Naive B cell (primary cell): ENCODE measurements around the gene TRERF1. TPM values are rescaled to one million over a fixed set of nuclear protein-coding genes. Genes with fewer than 3 reads are reported as not detected.

Experiments used
- ATAC-seq, 2 donors: fragments of 150-1000 bp; cut with Tn5 transposase; 2 replicates each; pipeline ENCODE4 v1.10.0; 2021; ENCODE audit warnings: low read depth in 2 of 2, mild to moderate bottlenecking in 2 of 2, moderate library complexity in 2 of 2
- DNase-seq: peaks from one replicate; pipeline ENCODE4 v3.0.0; 2022
- H3K27ac Mint-ChIP-seq, 6 donors: one replicate each; pipeline ENCODE4 v1.8.0; 2020 to 2022; ENCODE audit warnings: mild to moderate bottlenecking in 6 of 6, mixed read lengths in 6 of 6, moderate library complexity in 5 of 6, inconsistent platforms in 2 of 6
- H3K27me3 Mint-ChIP-seq, 3 donors: one replicate each; pipeline ENCODE4 v1.8.0; 2021 to 2022; ENCODE audit warnings: mixed read lengths in 3 of 3, mild to moderate bottlenecking in 1 of 3
- H3K36me3 Mint-ChIP-seq, 2 donors: one replicate each; pipeline ENCODE4 v1.8.0; 2020 to 2022; ENCODE audit warnings: mixed read lengths in 2 of 2, inconsistent platforms in 1 of 2, mild to moderate bottlenecking in 1 of 2
- H3K4me1 Mint-ChIP-seq, 3 donors: one replicate each; pipeline ENCODE4 v1.8.0; 2020 to 2022; ENCODE audit warnings: mixed read lengths in 3 of 3, inconsistent platforms in 1 of 3, mild to moderate bottlenecking in 1 of 3, moderate library complexity in 1 of 3
- H3K4me3 Mint-ChIP-seq, 8 donors: one replicate each; pipeline ENCODE4 v1.8.0; 2020 to 2022; ENCODE audit warnings: mild to moderate bottlenecking in 8 of 8, mixed read lengths in 8 of 8, moderate library complexity in 8 of 8, inconsistent platforms in 2 of 8
- H3K9me3 Mint-ChIP-seq, 7 donors: one replicate each; pipeline ENCODE4 v1.8.0; 2020 to 2022; ENCODE audit warnings: mixed read lengths in 7 of 7, mild to moderate bottlenecking in 5 of 7, inconsistent platforms in 2 of 7, moderate library complexity in 1 of 7
- polyA plus RNA-seq, 6 donors: library from polyadenylated mRNA; unstranded; fragments of 300-500 nt; fragmentation: Illumina TruSeq; gene quantifications; one replicate each; pipeline ENCODE4 v1.2.3, GENCODE V29; 2021; ENCODE audit warnings: low read depth in 6 of 6

TRERF1 gene
- polyA plus RNA-seq, 6 donors from 2014 or later = 0.07 to 0.13 (median 0.08) TPM; not detected in 3

GRCh38 chr6:42300701-42301100 lies 151.0 kb downstream of the TRERF1 start:
- H3K4me3 Mint-ChIP-seq = no peak overlapping the region
- peaks cover 0 to 3% (median 0%) of the 10 kb centered on the region in 3 donors for H3K27me3 Mint-ChIP-seq
- H3K36me3 Mint-ChIP-seq = no peaks in the 10 kb centered on the region
- H3K9me3 Mint-ChIP-seq = no peaks in the 10 kb centered on the region
- no peak overlapping the region for H3K27ac Mint-ChIP-seq
- no peak for DNase-seq
- no peak for ATAC-seq
- H3K4me1 Mint-ChIP-seq = no peaks in the 10 kb centered on the region

- Mint-ChIP-seq H3K9me3 (no peaks in the 10 kb centered on the region), H3K4me3 (no peak overlapping the region), H3K27ac (no peak overlapping the region), H3K27me3 (peaks cover 0 to 3% (median 0%) of the 10 kb centered on the region in 3 donors), H3K36me3 (no peaks in the 10 kb centered on the region), H3K4me1 (no peaks in the 10 kb centered on the region)
- DNase-seq (no peak), ATAC-seq (no peak)
These were observed 151.5 kb downstream of the TRERF1 start for GRCh38 chr6:42300185-42300584.

GRCh38 chr6:42297661-42298060 lies 154.1 kb downstream of the TRERF1 start:
- Mint-ChIP-seq H3K27ac (no peak overlapping the region), H3K27me3 (peaks cover 0 to 3% (median 0%) of the 10 kb centered on the region in 3 donors), H3K4me3 (no peak overlapping the region), H3K36me3 (no peaks in the 10 kb centered on the region), H3K4me1 (peaks cover 0 to 4% (median 0%) of the 10 kb centered on the region in 3 donors), H3K9me3 (no peaks in the 10 kb centered on the region)
- ATAC-seq (no peak), DNase-seq (no peak)

GRCh38 chr6:42296614-42297013 lies 155.1 kb downstream of the TRERF1 start:
- DNase-seq (no peak), ATAC-seq (no peak)
- Mint-ChIP-seq H3K4me3 (no peak overlapping the region), H3K27me3 (peaks cover 0 to 3% (median 0%) of the 10 kb centered on the region in 3 donors), H3K4me1 (peaks cover 0 to 4% (median 0%) of the 10 kb centered on the region in 3 donors), H3K36me3 (no peaks in the 10 kb centered on the region), H3K27ac (no peak overlapping the region), H3K9me3 (no peaks in the 10 kb centered on the region)

- ATAC-seq (no peak), DNase-seq (no peak)
- H3K9me3 Mint-ChIP-seq = no peaks in the 10 kb centered on the region
- H3K27ac Mint-ChIP-seq = no peak overlapping the region
- H3K4me3 Mint-ChIP-seq = no peak overlapping the region
- no peaks in the 10 kb centered on the region for H3K36me3 Mint-ChIP-seq
- H3K27me3 Mint-ChIP-seq = peaks cover 0 to 3% (median 0%) of the 10 kb centered on the region in 3 donors
- peaks cover 0 to 4% (median 0%) of the 10 kb centered on the region in 3 donors for H3K4me1 Mint-ChIP-seq
These were observed 156.0 kb downstream of the TRERF1 start for GRCh38 chr6:42295677-42296076.

GRCh38 chr6:42295181-42295580 lies 156.5 kb downstream of the TRERF1 start:
- Mint-ChIP-seq H3K9me3 (no peaks in the 10 kb centered on the region), H3K27ac (no peak overlapping the region), H3K4me1 (peaks cover 0 to 4% (median 0%) of the 10 kb centered on the region in 3 donors), H3K27me3 (peaks cover 0 to 3% (median 0%) of the 10 kb centered on the region in 3 donors), H3K36me3 (no peaks in the 10 kb centered on the region), H3K4me3 (no peak overlapping the region)
- ATAC-seq (no peak), DNase-seq (no peak)

GRCh38 chr6:42294759-42295158 lies 157.0 kb downstream of the TRERF1 start:
- Mint-ChIP-seq H3K4me1 (peaks cover 0 to 4% (median 0%) of the 10 kb centered on the region in 3 donors), H3K4me3 (no peak overlapping the region)

GRCh38 chr6:42293386-42293977 lies 158.2 kb downstream of the TRERF1 start:
- no peak for DNase-seq
- H3K4me1 Mint-ChIP-seq = peaks cover 0 to 4% (median 0%) of the 10 kb centered on the region in 3 donors
- no peaks in the 10 kb centered on the region for H3K27me3 Mint-ChIP-seq
- H3K27ac Mint-ChIP-seq = peak overlapping the region in 2 of 6 donors; percentile 13 to 78
- H3K36me3 Mint-ChIP-seq = no peaks in the 10 kb centered on the region
- no peak overlapping the region for H3K4me3 Mint-ChIP-seq
- H3K9me3 Mint-ChIP-seq = no peaks in the 10 kb centered on the region
- ATAC-seq = no peak

More at GRCh38 chr6:42294759-42295158, 157.0 kb downstream of the TRERF1 start:
- DNase-seq (no peak), ATAC-seq (no peak)
- Mint-ChIP-seq H3K36me3 (no peaks in the 10 kb centered on the region), H3K27ac (no peak overlapping the region), H3K27me3 (peaks cover 0 to 3% (median 0%) of the 10 kb centered on the region in 3 donors), H3K9me3 (no peaks in the 10 kb centered on the region)

GRCh38 chr6:42292004-42292740 lies 159.6 kb downstream of the TRERF1 start:
- Mint-ChIP-seq H3K27ac (no peak overlapping the region), H3K9me3 (peaks cover 0 to 5% (median 0%) of the 10 kb centered on the region in 7 donors), H3K36me3 (no peaks in the 10 kb centered on the region), H3K4me1 (peaks cover 0 to 4% (median 0%) of the 10 kb centered on the region in 3 donors), H3K27me3 (no peaks in the 10 kb centered on the region), H3K4me3 (no peak overlapping the region)
- DNase-seq (no peak), ATAC-seq (no peak)

GRCh38 chr6:42287756-42288155 lies 164.0 kb downstream of the TRERF1 start:
- H3K27ac Mint-ChIP-seq = no peak overlapping the region
- no peak for ATAC-seq
- no peaks in the 10 kb centered on the region for H3K27me3 Mint-ChIP-seq
- peaks cover 0 to 6% (median 3%) of the 10 kb centered on the region in 7 donors for H3K9me3 Mint-ChIP-seq
- no peak overlapping the region for H3K4me3 Mint-ChIP-seq
- no peak for DNase-seq
- H3K4me1 Mint-ChIP-seq = no peaks in the 10 kb centered on the region
- no peaks in the 10 kb centered on the region for H3K36me3 Mint-ChIP-seq

GRCh38 chr6:42281570-42281969 lies 170.2 kb downstream of the TRERF1 start:
- H3K36me3 Mint-ChIP-seq = peaks cover 0 to 4% of the 10 kb centered on the region in 2 donors
- H3K4me1 Mint-ChIP-seq = no peaks in the 10 kb centered on the region
- no peak for DNase-seq

GRCh38 chr6:42280966-42281533 lies 170.7 kb downstream of the TRERF1 start:
- H3K27me3 Mint-ChIP-seq = peaks cover 0 to 4% (median 0%) of the 10 kb centered on the region in 3 donors
- ATAC-seq (no peak), DNase-seq (no peak)
- H3K4me3 Mint-ChIP-seq = no peak overlapping the region
- H3K4me1 Mint-ChIP-seq = no peaks in the 10 kb centered on the region
- H3K9me3 Mint-ChIP-seq = peaks cover 0 to 15% (median 2%) of the 10 kb centered on the region in 7 donors
- peaks cover 0 to 4% of the 10 kb centered on the region in 2 donors for H3K36me3 Mint-ChIP-seq
- no peak overlapping the region for H3K27ac Mint-ChIP-seq

More at GRCh38 chr6:42281570-42281969, 170.2 kb downstream of the TRERF1 start:
- ATAC-seq = no peak
- peak overlapping the region in 1 of 8 donors; percentile 18 for H3K4me3 Mint-ChIP-seq
- peaks cover 0 to 4% (median 0%) of the 10 kb centered on the region in 3 donors for H3K27me3 Mint-ChIP-seq
- H3K9me3 Mint-ChIP-seq = peaks cover 0 to 15% (median 2%) of the 10 kb centered on the region in 7 donors
- no peak overlapping the region for H3K27ac Mint-ChIP-seq

GRCh38 chr6:42279966-42280629 lies 171.6 kb downstream of the TRERF1 start:
- Mint-ChIP-seq H3K27me3 (peaks cover 0 to 4% (median 0%) of the 10 kb centered on the region in 3 donors), H3K27ac (no peak overlapping the region), H3K36me3 (peaks cover 0 to 4% of the 10 kb centered on the region in 2 donors), H3K9me3 (peaks cover 0 to 15% (median 2%) of the 10 kb centered on the region in 7 donors), H3K4me1 (no peaks in the 10 kb centered on the region), H3K4me3 (no peak overlapping the region)
- ATAC-seq (no peak), DNase-seq (no peak)
